K562 (cell line): ENCODE data around the gene MOCS3. TPM values are rescaled to one million over a fixed set of nuclear protein-coding genes. Genes with fewer than 3 reads are reported as not detected.

Source experiments
- ARID4B ChIP-seq: sonication (generic); formaldehyde crosslinking; IDR thresholded peaks from 2 replicates; pipeline ENCODE4 v1.8.0; 2022; ENCODE audit warnings: mild to moderate bottlenecking, missing genetic modification reagents
- CREM ChIP-seq: IDR thresholded peaks from 2 replicates; pipeline ENCODE4 v1.6.1; 2014; ENCODE audit warnings: antibody characterized with exemption, low read depth
- DEAF1 ChIP-seq: fragments of 450-650 bp; formaldehyde crosslinking; IDR thresholded peaks from 2 replicates; pipeline ENCODE4 v1.4.0; 2020; ENCODE audit warnings: mild to moderate bottlenecking, moderate library complexity
- ESRRB ChIP-seq: fragments of 250-450 bp; sonication (Bioruptor Pico); IDR thresholded peaks from 2 replicates; pipeline ENCODE4 v1.5.0; 2020; ENCODE audit warnings: mild to moderate bottlenecking, moderate library complexity, borderline replicate concordance
- LCOR ChIP-seq: sonication (generic); formaldehyde crosslinking; IDR thresholded peaks from 2 replicates; pipeline ENCODE4 v1.8.0; 2022; ENCODE audit warnings: mild to moderate bottlenecking, missing genetic modification reagents
- NR2F6 ChIP-seq: fragments of 450-650 bp; formaldehyde crosslinking; IDR thresholded peaks from 2 replicates; pipeline ENCODE4 v1.4.0; 2020; ENCODE audit warnings: mild to moderate bottlenecking
- PREB ChIP-seq: sonication (generic); formaldehyde crosslinking; IDR thresholded peaks from 2 replicates; pipeline ENCODE4 v1.8.1; 2023; ENCODE audit warnings: mild to moderate bottlenecking, missing genetic modification reagents
- PRMT5 ChIP-seq: sonication (generic); formaldehyde crosslinking; IDR thresholded peaks from 2 replicates; pipeline ENCODE4 v1.5.0; 2020; ENCODE audit warnings: missing genetic modification reagents
- RB1 ChIP-seq: fragments of 450-650 bp; IDR thresholded peaks from 2 replicates; pipeline ENCODE4 v1.6.1; 2017; ENCODE audit warnings: low read depth, mild to moderate bottlenecking
- SNAPC5 ChIP-seq: fragments of 250-450 bp; sonication (Bioruptor Pico); IDR thresholded peaks from 2 replicates; pipeline ENCODE4 v1.8.0; 2021; ENCODE audit warnings: moderate library complexity, mild to moderate bottlenecking, inconsistent platforms
- STAG1 ChIP-seq: sonication (generic); formaldehyde crosslinking; IDR thresholded peaks from 2 replicates; pipeline ENCODE4 v1.5.0; 2020; ENCODE audit warnings: missing genetic modification reagents, borderline replicate concordance
- TAF7 ChIP-seq: fragments of 450-650 bp; IDR thresholded peaks from 2 replicates; pipeline ENCODE4 v1.6.1; 2016; ENCODE audit warnings: missing genetic modification characterization, missing compliant biosample characterization
- TAF9B ChIP-seq: fragments of 450-650 bp; IDR thresholded peaks from 2 replicates; pipeline ENCODE4 v1.6.1; 2018; ENCODE audit warnings: mild to moderate bottlenecking; ENCODE audit not compliant: partially characterized antibody
- WHSC1 ChIP-seq: IDR thresholded peaks from one replicate; pipeline ENCODE4 v1.6.1; 2012; ENCODE audit warnings: low read length, control low read depth, inconsistent platforms
- ZNF77 ChIP-seq: fragments of 250-450 bp; sonication (Bioruptor Pico); IDR thresholded peaks from 2 replicates; pipeline ENCODE4 v1.5.0; 2020
- polyA plus RNA-seq, 8 experiments: library from polyadenylated mRNA; depleted of rRNA in 4 of 8; stranded (reverse) in 5 of 8; unstranded in 3 of 8; fragments of >200 nt; fragmentation: Nextera tagmentation in 2 of 8; fragmentation: Illumina TruSeq in 1 of 8; extraction: Ambion mirVana in 2 of 8; extraction: Trizol in 1 of 8; gene quantifications; 2 replicates each; pipeline versions ENCODE4 v1.2.1 to v1.2.3, GENCODE V29; 2011 to 2014; ENCODE audit warnings: inconsistent platforms in 1 of 8, missing spikeins in 1 of 8
- total RNA-seq, 7 experiments: library from RNA; depleted of rRNA in 6 of 7; stranded (reverse); fragments of >200 nt in 6 of 7; fragmentation: Illumina TruSeq in 2 of 7; extraction: Trizol in 2 of 7; gene quantifications; 2 replicates each; pipeline versions ENCODE4 v1.2.1 to v1.2.3, GENCODE V29; 2011 to 2021; ENCODE audit warnings: low replicate concordance in 1 of 7
- TF ChIP-seq, protein P1 (sequence below), 3 experiments: fragments of 200-800 bp in 1 of 3; fragments of 250-450 bp in 1 of 3; fragments of 450-650 bp in 1 of 3; sonication (Bioruptor Pico) in 1 of 3; sonication (Bioruptor generic) in 1 of 3; formaldehyde crosslinking in 1 of 3; IDR thresholded peaks; 2 replicates each; pipeline versions ENCODE4 v1.6.1 to v1.8.0; 2016 to 2022; ENCODE audit warnings: mild to moderate bottlenecking in 2 of 3, missing genetic modification characterization in 2 of 3, missing compliant biosample characterization in 1 of 3, moderate library complexity in 1 of 3

The MOCS3 gene
- total and polyA plus RNA-seq, 9 of the 15 experiments (the other 6 are each of a cell fraction or from before 2014, with no cell fraction given): 0.70 to 6.2 (median 2.9) TPM

DNA sequence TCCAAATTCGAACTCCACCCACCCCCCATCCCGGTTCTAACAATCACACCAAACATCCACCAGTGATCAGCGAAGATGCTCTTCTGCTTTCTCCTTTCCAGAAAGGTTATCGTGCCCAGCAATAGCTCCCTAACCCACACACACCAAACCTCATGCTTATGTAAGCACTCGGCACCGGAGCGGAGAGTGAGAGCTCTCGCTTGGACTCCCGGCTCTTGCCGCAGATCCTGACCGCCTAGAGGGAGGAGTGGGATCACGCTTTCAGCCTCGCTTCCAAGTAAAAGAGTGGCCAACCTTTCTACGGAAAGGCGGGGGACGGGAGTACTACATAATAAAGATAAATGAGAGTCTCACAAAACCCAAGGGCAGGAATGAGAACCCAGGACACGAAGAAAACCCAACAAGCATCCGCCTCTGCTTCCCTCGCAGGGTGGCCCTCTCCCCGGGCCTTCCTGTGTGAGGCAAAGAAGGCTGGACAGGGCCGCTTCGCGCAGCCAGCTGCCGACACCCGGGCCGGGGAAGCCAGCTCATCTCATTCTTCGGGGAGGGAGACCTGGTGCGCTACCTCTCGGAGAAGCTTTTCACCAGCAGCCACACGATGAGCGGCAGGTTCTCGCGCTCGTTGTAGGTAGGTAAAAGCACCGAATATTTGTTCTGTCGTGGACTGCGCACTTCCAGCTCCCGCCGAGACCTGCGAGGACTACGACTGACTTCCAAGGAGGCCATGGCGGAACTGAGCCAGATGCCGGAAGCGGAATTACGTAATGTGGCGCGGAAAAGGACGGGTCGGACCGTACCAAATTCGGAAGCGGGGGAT, 612 bp upstream of the MOCS3 start, which contains the start of gene DPM1 (continued):
- TF ChIP-seq PREB (CRISPR knock-in tag) (no peak), DEAF1 (CRISPR knock-in tag) (no peak), PRMT5 (no peak), LCOR (no peak), SNAPC5 (no peak), WHSC1 (no peak), ZNF77 (CRISPR knock-in tag) (no peak), ESRRB (CRISPR knock-in tag) (no peak), TAF9B (peak; percentile 99), TAF7 (tag) (peak; percentile 99), ARID4B (CRISPR knock-in tag) (peak; percentile 60; the same call in 1 of the 2 replicates), RB1 (peak; percentile 71), STAG1 (CRISPR knock-in tag) (no peak), NR2F6 (no peak), CREM (peak; percentile 93)
- TF ChIP-seq, protein P1, sequence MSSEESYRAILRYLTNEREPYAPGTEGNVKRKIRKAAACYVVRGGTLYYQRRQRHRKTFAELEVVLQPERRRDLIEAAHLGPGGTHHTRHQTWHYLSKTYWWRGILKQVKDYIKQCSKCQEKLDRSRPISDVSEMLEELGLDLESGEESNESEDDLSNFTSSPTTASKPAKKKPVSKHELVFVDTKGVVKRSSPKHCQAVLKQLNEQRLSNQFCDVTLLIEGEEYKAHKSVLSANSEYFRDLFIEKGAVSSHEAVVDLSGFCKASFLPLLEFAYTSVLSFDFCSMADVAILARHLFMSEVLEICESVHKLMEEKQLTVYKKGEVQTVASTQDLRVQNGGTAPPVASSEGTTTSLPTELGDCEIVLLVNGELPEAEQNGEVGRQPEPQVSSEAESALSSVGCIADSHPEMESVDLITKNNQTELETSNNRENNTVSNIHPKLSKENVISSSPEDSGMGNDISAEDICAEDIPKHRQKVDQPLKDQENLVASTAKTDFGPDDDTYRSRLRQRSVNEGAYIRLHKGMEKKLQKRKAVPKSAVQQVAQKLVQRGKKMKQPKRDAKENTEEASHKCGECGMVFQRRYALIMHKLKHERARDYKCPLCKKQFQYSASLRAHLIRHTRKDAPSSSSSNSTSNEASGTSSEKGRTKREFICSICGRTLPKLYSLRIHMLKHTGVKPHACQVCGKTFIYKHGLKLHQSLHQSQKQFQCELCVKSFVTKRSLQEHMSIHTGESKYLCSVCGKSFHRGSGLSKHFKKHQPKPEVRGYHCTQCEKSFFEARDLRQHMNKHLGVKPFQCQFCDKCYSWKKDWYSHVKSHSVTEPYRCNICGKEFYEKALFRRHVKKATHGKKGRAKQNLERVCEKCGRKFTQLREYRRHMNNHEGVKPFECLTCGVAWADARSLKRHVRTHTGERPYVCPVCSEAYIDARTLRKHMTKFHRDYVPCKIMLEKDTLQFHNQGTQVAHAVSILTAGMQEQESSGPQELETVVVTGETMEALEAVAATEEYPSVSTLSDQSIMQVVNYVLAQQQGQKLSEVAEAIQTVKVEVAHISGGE (CRISPR knock-in tag; IDR thresholded peaks at IDR 0.05): peak in 1 of 3 experiments; percentile 76; a peak in 1 of 6 replicates
